Kidney tubule cell (primary cell): ENCODE results near the gene PTH2.
"Not testable (repeated sequence)": the region's sequence is repeated elsewhere in the genome, so short reads cannot be mapped to it uniquely, and the experiment has no call there.

ENCODE experiments used
- DNase-seq: peaks from one replicate; pipeline ENCODE4 v3.0.0-alpha.2; 2018; ENCODE audit warnings: low spot score

PTH2 gene

DNA sequence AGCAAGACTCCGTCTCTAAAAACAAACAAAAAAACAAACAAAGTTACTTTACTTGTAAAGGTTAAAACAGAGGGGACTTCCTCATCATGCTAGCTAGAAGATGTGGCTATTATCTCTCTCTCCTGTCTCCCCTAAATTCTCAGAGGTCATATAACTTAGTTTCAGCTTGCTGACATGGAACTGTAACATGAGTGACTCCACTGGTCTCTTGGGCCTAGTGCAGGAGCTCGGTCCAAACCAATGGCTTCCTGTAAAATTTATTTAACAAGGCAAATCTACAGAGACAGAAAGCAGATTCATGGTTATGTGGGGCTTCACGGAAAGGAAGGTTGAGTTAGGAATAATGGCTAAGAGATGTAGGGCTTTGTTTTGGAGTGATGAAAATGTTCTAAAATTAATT, 44.7 kb downstream of the PTH2 start:
- DNase-seq: no peak

DNA sequence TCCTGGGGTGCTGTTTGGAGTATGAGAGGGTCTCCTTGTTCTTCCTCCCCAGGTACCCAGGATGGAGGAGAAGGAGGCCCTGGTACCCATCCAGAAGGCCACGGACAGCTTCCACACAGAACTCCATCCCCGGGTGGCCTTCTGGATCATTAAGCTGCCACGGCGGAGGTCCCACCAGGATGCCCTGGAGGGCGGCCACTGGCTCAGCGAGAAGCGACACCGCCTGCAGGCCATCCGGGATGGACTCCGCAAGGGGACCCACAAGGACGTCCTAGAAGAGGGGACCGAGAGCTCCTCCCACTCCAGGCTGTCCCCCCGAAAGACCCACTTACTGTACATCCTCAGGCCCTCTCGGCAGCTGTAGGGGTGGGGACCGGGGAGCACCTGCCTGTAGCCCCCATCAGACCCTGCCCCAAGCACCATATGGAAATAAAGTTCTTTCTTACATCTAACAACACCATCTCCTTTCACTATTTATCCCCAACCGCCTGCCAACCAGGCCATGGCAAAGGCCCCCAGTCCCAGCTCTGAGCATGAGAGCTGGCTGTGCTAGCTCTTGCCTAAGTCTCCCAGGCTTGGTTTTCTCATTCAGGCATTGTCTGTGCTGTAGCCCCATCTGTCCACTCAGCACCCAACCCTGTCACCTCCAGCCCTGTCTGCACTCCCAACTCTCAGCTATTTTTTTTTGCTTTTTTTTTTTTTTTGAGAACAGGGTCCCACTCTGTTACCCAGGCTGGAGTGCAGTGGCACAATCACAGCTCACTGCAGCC, 48.4 kb downstream of the PTH2 start:
- DNase-seq: no peak

DNA sequence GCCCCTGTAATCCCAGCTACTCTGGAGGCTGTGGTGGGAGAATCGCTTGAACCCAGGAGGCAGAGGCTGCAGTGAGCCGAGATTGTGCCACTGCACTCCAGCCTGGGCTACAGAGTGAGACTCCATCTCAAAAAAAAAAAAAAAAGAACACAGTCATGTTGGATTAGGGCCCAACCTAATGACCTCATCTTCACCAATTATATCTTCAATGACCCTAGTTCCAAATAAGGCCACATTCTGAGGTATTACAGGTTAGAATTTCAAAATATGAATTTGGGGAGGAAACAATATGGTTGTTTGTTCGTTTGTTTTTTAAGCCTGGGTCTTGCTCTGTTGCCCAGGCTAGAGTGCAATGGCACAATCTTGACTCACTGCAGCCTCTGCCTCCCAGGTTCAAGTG, 50.1 kb downstream of the PTH2 start:
- not testable (repeated sequence) for DNase-seq
